ENCODE measurements around the gene FOXC2.

Gene FOXC2

DNA sequence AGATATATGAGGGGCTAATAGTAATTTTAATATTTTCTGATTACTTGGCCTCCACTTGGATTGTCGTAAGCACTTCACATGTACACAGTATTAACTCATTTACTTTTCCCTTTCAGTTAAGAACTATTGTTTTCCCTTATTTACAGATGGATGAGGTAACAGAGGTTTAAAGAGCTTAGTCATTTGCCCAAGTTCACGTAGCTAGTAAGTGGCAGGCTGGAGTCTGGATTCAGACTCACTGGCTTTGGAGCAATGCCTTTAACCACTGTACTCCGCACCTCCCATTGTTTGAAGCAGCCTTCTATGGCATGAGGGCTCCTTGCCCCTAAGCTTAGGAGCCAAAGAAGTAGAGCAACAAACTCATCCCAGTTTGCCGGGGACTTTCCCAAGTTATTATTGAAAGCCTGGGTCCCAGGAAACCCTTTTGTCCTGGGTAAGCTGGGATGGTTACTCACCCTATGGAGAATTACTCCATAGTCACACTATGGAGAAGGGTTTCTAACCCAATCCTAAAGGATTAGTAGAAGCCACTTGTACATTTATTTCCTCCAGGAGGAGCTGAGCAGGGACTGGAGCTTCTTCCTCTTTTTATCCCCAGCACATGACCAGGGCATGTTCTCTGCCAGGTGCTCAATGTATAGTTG lies 24.0 kb downstream of the FOXC2 start:
- DNase-seq (ENCODE audit: low read depth), result no peak

DNA sequence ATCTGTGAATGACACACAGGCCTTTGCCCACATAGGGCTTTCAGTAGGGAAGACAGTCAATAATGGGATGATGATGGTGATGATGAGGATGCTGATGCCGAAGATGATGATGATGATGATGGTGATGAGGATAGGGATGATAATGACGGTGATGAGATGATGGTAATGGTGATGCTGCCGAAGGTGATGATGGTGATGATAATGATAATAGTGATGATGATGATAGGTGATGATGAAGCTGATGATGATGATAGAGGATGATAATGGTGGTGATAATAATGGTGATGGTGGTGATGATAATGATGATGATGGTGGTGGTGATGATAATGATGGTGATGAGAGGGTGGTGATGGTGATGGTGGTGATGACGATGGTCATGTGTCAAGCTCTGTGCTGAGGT lies 24.6 kb downstream of the FOXC2 start:
- no peak for DNase-seq (ENCODE audit: low read depth)

DNA sequence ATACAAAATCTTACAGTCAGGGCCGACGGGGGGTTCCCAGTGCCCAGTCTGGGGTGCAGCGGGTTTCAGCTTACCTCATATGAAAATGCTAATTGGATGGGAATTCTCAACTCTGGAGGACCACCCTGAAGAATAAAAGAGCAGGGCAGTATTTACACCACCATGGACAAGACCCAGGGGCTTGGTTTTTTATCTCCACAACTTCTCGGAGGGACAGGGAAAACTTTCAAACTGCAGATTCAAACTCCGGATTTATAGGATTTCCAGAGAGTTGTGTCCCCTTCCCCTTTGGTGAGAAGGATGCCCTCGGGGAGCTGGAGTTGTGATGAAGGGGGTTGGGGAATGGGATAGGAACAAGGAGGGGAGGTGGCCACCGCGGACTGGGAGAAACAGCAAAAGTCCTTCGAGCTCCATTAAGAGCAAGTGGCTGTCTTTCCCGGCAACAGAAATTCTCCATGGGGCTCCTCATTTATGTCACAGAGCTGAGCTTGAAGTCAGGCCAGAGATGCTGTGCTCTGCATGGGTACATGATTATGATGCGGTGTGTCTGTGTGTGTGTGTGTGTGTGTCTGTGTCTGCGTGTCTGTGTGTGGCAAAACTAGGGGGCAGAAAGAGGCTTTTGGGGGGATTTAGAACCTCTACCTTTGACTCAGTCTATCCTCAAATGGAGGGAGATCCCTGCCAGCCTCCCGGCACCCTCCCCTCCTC lies 27.4 kb downstream of the FOXC2 start:
- DNase-seq (ENCODE audit: low read depth), result no peak

DNA sequence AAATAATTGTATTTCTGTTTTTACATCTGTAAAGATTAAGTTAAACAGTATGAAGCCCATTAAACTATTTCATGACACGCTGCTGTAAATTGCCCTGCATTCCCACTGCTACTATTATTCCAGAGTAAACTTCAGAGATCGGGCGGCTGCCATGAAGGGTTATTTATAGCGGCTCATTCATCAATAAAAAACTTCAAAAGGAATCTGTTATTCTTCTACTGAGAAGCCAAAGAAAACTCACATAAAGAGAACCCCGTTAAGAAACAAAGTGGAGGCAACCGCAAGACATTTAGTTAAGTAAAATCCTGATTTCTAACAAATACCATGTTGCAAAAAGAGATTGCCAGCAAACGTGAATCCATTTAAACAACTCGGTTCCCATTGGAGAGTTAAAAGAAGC lies 28.1 kb downstream of the FOXC2 start:
- DNase-seq (ENCODE audit: low read depth), result no peak

DNA sequence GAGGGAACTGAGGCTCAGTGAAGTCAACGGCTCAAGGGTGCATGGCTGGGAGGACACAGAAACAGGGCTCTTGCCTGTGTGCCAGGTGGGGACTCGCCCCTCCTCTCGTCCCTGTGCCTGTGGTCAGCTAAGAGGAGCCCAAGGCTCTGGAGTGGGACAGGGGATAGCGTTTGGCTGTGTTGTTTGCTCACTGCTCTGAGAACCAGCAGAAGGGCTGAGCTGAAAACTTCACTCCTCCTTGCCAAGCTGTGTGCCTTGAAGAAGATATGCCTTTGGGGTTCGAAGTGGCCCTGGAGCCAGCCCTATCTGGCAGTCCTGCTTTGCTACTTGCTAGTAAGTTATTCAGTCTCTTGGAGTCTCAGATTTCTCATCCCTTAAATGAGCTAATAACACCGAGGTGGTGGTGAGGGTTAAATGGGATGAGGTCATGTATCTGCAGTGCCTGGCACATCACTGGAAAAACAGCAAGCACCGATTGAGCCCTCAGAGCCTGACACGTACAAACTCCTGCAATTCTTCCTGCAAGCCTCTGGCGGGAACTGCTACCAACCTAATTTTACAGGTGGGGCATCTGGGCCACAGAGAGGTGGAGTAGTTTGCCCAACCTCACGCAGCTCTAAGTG lies 29.5 kb downstream of the FOXC2 start:
- DNase-seq (ENCODE audit: low read depth), result no peak

DNA sequence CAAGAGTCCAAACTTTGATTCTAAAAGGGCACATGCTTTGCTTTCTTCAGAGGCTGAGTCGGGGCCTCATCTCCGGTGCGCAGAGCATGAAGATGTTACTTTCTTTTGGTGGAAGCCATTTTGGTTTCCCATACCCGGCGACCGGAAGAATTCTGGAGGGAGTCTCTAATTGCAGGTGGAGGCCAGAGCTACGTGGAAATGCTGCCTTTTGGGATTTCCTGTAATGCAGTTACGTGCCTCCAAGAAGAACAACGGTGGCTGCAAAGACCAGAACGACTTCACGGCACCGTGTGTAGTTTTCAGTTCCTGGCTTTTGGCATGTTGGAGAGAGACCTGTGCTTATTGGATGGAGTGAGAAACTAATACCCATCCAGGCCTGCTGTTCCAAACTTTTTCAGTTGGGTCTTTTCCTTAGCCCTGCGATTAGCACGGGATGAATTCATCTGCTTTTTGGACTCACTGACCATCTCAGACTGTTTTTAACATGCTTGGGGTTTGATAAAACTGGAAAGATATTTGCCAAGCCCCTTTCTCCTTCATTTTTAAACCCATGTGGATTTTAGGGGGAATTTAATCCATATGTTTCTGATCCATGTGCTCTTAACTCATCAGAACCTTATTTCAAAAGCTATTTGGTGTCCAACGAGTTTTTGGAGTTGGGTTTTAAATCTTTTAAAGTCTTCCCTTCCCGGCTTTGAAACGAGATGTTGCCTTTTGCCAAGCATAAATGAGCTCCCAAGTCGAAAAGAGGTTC lies 30.7 kb downstream of the FOXC2 start:
- DNase-seq (ENCODE audit: low read depth), result no peak

DNA sequence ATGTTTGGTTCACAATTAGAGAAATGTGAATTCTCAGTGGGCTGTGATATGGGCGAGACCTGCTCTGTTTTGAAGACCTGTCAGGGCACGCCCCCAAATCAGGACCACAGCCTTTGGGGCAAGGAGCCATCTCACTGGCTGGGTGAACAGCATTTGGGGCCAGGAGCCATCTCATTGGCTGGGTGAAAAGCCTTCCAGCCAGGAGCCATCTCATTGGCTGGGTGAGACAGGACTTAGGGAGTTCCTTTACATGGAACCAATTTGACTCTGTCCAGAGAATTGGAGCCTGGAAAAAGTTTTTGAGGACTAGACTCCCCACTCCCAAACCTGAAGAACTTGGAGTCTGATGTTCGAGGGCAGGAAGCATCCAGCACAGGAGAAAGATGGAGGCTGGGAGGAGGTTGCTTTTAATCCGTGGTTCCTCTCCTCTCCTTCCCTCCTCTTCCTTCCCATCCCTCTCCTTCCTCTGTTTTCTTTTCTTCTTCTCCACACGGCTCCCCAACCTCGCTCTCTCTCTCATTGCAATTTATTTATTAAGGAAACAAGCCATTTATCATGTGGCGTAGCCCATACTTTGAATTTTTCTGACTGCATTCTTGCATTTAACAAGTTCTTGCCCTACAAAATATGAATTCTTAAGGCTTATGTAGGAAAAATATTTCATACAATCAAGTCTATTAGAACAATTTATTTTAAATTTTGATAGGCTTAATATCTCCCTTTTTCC lies 31.4 kb downstream of the FOXC2 start:
- no peak for DNase-seq (ENCODE audit: low read depth)

DNA sequence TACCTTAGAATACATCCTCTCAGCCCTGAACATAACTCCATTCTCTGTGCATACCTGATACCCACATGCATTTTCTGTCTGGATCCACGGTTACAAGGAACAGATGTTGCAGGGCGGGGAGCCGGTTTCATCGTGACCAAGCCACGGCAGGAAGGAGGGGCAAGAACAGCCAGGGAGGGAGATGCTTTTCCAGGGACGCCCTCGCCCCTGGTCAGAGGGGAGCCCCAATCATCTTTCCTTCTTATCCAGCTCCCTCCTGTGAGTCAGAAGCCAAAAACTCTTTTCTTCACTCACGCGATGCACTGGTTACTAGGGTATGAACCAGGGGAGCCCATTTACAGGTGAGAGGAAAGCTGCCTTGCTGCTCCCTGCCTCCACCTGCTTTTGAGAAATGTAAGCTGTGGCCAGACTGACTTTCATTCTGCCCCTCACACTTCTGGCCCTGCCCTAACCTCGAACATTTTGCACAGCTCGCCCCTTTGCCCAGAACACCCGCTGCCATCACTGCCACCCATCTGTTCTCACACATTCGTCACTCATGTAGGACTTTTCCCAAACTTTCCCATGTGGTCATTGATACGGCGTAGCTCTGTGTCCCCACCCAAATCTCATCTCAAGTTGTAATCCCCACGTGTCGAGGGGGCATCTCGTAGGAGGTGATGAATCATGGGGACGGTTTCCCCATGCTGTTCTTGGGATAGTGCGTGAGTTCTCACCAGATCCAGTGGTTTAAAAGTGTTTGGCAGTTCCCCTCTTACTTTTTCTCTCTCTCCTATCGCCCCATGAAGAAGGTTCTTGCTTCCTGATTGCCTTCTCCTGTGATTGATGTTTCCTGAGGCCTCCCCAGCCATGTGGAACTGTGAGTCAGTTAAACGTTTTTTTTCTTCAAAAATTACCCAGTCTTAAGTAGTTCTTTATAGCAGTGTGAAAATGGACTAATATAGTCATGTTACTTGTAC lies 32.3 kb downstream of the FOXC2 start:
- peak; percentile 21 for DNase-seq (ENCODE audit: low read depth)

DNA sequence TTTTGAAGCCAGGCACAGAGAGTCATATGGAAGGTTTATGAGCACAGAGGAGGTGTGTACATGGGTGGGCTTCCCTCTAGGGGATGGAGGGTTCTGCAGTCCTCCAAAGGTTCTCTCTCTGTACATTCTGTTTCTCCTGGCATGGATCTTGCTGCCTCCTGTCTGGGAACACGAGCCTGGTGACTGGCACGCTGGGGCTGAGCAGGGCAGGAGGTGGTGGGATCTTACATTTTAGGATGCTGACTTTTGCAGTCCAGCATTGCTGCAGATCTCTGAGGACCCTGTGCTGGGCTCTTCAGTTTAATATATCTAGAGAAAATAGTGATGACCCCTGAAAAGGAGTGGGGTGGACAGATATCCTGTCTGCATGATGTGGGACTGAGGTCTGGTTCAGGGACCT lies 34.7 kb downstream of the FOXC2 start:
- DNase-seq (ENCODE audit: low read depth), result no peak

DNA sequence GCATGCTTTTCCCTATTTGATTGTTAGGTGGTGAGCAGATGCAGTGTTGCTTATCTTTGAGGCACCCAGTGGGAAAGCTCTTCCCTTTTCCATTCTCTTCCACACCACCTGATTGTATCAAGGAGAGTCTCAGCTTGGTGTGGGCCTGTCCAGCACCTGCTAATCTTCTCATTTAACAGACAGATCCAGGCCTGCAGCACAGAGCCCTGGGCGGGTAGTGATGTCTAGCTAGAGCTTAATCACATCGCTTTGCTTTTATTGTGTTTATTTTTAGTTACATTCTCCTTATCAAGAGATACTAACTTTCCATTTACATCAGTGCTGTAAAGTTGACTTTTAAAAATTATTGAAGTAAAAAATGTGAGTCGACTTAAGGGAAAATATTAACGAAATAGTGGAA lies 35.9 kb downstream of the FOXC2 start:
- DNase-seq (ENCODE audit: low read depth), result no peak

DNA sequence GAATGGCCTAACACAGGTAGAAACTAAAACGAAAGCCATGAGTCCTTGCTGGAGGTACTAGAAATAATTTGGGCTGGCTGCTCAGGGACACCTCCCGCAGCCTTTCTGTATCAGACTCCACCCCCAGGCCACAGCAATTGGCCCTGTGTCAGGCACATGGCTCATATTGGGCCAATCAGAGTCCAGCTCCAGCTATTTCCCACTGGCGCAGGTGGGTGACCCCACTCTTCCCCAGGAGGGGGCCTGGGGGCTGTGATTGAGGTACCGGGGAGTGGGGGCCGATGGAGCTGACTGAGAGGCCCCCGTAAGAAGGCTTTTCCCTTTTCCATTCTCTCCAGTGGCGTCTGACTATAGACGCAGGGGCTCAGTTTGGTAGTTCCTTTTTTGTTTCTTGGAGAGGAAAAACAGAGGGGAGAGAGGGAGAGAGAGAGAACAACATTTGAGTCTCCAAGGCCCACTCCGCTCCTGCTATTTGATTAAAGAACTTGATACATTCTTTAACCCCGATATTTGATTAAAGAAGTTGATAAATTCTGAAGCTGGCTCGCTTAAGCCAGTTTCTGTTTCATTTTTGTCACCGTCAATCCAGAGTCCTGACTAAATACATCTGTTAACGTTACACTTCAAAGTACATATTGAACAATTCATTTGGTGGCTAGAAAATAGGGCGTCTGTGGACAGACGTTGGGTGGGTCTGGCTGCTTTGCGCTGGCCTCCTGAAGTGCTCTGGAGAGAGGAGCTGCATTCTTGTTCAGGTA lies 38.0 kb downstream of the FOXC2 start:
- no peak for DNase-seq (ENCODE audit: low read depth)

DNA sequence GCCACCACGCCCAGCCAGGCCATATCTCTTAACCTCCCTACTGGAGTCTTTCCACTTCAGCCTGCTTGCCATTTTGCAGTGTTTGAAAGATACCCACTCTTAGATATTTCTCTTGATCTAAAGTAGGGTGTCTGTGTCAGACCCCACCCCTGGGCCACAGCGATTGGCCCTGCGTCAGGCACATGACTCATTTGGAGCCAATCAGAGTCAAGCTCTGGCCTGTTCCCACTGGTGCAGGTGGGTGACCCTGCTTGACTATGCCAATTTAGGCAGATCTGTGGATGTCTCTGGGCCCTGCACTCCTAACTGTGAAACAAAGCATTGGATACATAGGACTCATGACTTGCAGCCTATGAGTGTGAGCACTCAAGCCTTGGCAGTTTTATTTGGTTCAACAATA lies 39.3 kb downstream of the FOXC2 start:
- DNase-seq (ENCODE audit: low read depth), result no peak

DNA sequence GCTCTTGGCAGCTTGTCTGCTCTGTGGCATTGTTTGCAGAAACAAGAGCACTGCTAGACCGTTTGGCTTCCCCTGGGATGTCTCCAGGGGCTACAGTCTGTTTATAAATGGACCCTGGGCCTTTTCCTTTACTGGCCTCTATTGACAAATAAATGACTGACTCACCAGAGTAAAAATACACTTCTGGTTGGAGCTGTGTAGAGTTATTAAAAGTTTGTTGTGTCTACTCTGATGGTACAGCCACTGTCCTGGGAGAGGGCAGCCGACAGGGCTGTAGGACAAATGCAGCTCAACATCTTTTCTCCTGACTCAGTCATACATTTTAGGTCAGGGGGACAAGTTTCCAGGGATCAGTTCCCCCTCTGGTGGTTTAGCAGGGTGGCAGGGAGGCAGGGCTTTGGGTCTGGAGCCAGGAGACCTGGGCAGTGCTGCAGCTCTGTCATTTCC lies 41.7 kb downstream of the FOXC2 start:
- no peak for DNase-seq (ENCODE audit: low read depth)

DNA sequence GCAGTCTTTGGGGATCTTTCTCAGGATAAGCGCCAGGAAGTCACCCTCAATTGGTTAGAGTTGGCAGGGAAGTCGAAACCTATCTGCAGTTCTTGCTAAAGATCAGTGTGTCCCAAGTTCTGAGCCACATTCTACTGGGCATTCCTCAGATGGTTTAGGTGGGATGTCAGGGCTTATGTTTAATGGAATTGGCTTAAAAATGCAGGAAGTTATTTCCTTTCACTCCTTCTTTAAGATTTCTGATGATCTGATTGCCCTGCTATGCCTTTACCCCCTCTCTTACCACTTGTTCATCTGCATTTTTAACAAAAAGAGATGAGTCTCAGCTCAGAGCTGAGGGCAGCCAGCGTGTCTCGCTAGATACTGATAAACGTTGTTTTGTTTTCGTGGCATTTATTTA lies 42.5 kb downstream of the FOXC2 start:
- DNase-seq (ENCODE audit: low read depth), result no peak

DNA sequence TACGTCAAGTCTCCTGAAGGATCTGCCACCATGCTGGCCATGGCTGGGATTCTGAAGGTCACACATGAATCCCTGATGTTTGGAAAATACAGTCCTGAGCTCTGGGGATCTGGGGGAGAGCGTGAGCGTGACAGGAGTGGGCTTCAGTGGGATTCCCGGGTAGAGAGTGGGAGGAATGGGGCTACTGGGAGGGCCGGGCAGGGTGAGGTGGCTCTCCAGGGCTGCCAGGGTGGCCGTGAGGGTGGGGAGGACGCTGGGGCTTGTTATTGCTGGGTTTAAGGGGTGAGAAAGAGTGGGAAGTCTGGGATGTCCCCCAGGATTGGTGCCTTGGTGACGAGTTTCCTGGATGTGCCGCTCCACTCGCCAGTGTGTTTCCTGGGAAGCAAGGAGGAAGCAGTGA lies 43.0 kb downstream of the FOXC2 start:
- DNase-seq (ENCODE audit: low read depth), result no peak

DNA sequence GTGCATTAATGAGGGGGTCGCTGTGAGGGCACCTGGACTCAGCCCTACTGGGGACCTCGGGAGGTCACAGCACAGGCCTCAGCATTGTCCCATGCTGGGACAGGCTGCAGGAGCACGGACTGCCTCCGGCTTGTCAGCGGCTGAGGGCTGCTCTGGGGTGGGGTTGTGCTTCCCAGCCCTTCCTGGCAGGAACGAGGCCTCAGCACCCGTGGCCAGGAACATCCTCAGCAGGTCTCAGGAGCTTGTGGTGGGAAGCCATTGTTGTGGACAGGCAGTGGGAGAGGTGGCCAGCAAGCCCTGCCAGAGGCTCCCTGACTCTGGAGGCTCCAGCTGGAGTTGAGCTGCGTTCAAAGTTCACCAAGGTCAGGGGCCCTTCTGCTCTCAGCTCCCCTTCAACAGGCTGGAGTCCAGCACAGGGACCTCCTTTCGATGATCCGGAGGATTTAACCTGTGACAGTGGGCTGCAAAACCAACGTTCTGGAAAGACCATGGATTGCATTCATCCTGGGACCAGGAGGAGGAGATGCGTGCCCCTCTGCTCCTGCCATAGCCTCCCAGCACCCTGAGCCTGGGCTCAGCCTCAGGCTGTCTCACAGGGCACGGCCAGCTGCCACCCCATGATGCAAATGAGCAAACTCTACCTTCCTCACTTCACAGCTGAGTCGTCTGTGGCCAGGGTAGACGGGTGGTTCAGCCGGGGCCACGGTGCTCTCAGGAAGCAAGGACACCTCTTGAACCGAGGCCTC lies 44.3 kb downstream of the FOXC2 start:
- DNase-seq (ENCODE audit: low read depth), result no peak

DNA sequence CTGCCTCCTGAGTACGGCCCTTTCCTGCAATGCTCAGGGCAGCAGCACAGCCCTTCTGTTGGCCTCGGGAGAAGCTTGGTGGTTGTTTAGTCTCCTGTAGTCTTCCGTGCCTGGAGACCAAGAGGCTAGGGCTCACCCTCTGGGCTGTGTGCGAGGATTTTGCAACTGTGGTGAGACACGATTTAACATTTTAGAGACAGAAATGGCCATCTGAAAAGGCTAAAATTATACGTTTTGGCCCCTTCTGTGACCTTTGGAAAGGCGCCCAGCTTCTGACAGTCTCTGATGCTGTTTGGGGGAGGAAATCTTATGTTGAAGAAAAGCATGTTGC lies 44.9 kb downstream of the FOXC2 start:
- no peak for DNase-seq (ENCODE audit: low read depth)

DNA sequence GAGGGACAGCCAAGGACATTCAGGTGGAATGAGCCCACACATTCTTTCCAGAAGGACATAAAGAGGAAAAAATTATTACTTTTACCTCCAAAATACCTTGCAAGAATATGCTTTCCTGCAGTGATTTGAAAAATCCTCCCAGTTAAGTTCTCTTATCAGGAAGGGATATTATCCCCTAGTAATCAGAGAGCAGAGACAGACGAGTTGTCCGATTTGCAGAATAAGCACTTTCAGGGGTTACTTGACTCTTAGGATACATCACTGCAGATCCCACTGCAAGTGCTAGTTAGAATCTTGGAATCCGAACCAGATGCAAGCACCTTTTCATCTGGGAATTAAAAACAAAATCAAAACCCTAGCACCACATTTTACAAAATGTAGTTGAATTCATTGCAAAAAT lies 45.3 kb downstream of the FOXC2 start:
- DNase-seq (ENCODE audit: low read depth), result no peak

DNA sequence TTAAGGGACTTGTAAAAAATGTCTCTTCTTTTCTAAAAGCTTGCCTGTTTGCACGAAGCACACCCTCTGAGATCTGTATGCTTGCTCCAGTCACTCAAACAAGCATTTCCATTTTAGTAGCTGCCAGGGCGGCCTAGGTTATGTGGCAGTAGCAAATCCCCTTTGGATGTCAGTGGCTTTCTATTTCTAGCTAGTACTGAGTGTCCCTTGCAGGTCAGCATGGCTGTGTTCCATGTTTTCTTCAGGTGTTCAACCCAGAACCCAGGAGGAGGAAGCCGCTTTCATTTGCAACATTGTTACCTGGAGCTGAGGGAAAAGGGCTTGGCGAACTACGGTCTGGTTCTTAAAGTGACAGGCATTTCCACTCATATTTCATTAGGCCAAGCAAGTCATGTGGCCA lies 48.1 kb downstream of the FOXC2 start:
- DNase-seq (ENCODE audit: low read depth), result no peak

DNA sequence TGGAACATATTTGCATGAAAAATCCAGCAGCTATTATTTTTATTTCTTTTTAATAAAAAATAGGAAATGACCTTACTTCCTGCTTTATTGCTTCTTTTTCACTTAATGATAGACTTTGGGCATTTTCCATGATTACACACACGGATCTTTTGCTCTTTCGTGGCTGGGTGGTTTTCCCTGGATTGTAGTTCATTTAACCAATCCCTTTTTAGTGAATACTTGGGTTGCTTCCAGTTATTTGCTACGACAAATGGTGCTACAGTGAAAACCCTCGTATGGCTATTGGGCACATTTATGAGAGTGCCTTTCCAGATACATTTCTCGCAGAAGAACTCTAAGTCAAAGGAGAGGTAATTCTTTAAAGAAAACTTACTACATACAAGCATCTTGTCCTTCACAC lies 50.3 kb downstream of the FOXC2 start:
- DNase-seq (ENCODE audit: low read depth), result no peak

All from CMK (cell line).